GM12865 (cell line): ENCODE measurements around the gene KIAA0319L.
A peak's percentile ranks its signal among the peaks of the same experiment; 100 is the strongest.

Experiments
- DNase-seq: peaks from one replicate; pipeline ENCODE4 v3.0.0; 2010; ENCODE audit warnings: low read depth
- H3K4me3 ChIP-seq: 2 replicates; pipeline ENCODE4 v1.5.1; 2011; ENCODE audit warnings: mild to moderate bottlenecking, low read depth, low read length, control low read depth
- TF ChIP-seq, protein P1 (sequence below): IDR thresholded peaks from 2 replicates; pipeline ENCODE4 v1.5.1; 2011; ENCODE audit warnings: low read length, control low read depth, low read depth, inconsistent platforms; ENCODE audit not compliant: insufficient read depth; ENCODE audit errors: missing control alignments

The KIAA0319L gene

GRCh38 chr1:35556484-35557117 is 602 bp downstream of the KIAA0319L start:
- TF ChIP-seq, protein P1, sequence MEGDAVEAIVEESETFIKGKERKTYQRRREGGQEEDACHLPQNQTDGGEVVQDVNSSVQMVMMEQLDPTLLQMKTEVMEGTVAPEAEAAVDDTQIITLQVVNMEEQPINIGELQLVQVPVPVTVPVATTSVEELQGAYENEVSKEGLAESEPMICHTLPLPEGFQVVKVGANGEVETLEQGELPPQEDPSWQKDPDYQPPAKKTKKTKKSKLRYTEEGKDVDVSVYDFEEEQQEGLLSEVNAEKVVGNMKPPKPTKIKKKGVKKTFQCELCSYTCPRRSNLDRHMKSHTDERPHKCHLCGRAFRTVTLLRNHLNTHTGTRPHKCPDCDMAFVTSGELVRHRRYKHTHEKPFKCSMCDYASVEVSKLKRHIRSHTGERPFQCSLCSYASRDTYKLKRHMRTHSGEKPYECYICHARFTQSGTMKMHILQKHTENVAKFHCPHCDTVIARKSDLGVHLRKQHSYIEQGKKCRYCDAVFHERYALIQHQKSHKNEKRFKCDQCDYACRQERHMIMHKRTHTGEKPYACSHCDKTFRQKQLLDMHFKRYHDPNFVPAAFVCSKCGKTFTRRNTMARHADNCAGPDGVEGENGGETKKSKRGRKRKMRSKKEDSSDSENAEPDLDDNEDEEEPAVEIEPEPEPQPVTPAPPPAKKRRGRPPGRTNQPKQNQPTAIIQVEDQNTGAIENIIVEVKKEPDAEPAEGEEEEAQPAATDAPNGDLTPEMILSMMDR = no peak
- peak overlapping the region; percentile 87 for H3K4me3 ChIP-seq
- peak; percentile 68 for DNase-seq

GRCh38 chr1:35555601-35556477 is 1.4 kb downstream of the KIAA0319L start:
- TF ChIP-seq, protein P1 = no peak
- no peak for DNase-seq
- H3K4me3 ChIP-seq = peak overlapping the region; percentile 87

DNA sequence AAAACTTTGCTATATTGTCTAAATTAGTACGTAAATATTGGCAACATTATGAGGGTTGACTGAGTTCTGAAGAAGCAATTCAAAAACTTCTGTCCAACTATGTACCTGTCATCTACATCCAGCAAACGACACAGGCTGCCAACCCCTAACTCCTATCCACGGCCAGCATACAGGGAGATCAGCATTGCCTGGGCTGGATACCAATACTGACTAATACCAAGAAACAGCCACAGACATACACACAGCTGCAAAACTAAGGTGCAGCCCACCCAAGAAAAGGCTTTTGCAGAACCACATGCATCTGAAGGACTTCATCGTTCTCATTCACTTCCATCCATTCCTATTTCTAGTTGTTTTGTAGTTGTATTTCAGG is 2.0 kb downstream of the KIAA0319L start:
- TF ChIP-seq, protein P1 = no peak
- H3K4me3 ChIP-seq = no peak overlapping the region
- no peak for DNase-seq

DNA sequence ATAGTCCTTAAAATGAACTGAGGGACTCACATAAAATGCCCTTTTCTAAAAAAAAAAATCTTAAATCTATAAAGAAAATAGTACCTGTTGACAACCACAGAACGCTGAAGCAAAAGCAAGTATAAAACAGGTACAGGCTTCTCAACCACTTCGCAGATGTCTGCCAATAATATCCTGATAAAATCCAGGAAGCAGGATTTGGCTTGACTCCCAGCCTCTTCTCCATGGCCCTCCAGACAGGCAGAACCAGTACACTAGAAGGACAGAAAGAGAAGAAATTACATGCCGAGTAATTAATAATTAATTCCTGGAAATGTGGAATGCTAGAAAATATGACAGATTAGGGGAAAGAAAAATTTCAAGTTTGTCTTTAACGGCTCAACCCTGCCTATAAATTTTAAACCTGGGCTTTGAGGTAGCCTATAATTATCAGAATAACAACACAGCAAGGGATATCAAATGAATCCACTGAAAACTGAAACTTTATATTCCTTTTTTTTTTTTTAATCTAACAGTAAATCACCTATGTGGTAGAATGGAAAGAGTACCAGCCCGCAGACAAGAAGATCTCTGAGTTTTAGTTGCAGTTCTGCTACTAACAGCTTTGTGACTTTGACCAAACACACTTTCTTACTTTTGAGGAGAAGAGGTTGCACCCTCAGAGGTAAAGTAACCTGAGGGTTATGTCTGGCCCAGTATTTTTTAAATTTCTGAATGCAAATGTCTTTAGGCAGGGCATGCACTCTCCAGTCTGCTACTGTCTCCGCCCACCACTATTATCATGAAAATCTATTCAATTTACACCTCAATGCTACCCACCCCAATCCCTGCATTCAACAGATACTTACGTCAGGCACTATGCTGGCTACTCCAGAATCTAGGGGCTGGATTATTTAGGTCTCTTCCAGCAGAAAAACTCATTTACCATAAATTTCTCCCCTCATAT is 2.7 kb downstream of the KIAA0319L start:
- H3K4me3 ChIP-seq = no peak overlapping the region
- DNase-seq = no peak
- TF ChIP-seq, protein P1 = no peak

DNA sequence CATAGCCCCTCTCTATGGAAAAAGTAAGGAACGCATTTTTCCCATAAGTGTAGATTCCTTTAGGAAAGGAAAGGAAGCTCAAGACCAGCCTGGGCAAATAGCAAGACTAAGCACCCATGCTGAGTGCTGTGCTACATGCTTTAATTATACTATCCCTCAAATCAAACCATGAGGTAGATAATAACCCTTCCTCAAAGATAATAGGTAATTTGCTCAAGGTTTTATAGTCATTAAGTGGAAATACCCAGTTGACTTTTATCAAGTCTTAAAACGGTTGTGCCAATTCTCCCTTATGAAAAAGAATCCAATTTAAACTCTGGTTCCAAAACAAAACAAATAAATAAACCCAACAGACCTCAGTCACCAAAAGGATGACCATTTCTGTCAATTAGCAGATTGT is 3.4 kb downstream of the KIAA0319L start:
- no peak overlapping the region for H3K4me3 ChIP-seq

DNA sequence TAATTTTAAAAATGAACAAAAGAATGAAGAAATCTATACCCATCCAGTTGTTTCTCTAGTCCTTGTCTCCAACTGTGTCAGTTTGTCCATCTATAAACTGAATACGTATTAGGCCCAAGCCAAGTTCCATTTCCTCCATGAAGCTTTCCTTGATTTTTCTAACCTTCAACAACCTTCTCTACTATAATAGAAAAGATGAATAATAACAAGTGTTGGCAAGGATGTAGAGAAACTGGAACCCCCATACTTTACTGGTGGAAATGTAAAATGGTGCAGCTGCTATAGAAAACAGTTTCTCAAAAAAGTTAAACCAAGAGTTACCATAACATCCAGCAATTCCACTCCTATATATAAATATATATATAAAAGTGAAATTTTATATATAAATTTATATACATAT is 10.6 kb downstream of the KIAA0319L start:
- no peak for DNase-seq
- H3K4me3 ChIP-seq = no peak overlapping the region
- TF ChIP-seq, protein P1 = no peak

More for the DNA sequence above, 3.4 kb downstream of the KIAA0319L start:
- DNase-seq = no peak
- TF ChIP-seq, protein P1 = no peak
